OCI-LY3 (cell line): Measurements from ENCODE around the gene COMMD3.

Experiments
- CTCF ChIP-seq: fragments of 200-600, 300-600 bp; sonication (generic); IDR thresholded peaks from 2 replicates; pipeline ENCODE4 v1.5.1; 2014; ENCODE audit warnings: antibody characterized with exemption, low read length, low read depth
- EZH2phosphoT487 ChIP-seq: fragments of 200-600 bp; shearing (Covaris generic); IDR thresholded peaks from 2 replicates; pipeline ENCODE4 v1.6.1; 2018; ENCODE audit warnings: antibody characterized with exemption, mixed run types, low read depth

GRCh38 chr10:22309180-22310000 lies 6.8 kb upstream of the COMMD3 start:
- no peak for TF ChIP-seq CTCF
- no peak for TF ChIP-seq EZH2phosphoT487
